Activated T-cell treated with anti-CD3 and anti-CD28 coated beads, Interleukin-2, amount 50 U/mL, for 1 hour (primary cell): ENCODE measurements around the gene BIN1.

Source experiments
- DNase-seq: peaks from one replicate; pipeline ENCODE4 v3.0.0-alpha.2; 2020

BIN1 gene

DNA sequence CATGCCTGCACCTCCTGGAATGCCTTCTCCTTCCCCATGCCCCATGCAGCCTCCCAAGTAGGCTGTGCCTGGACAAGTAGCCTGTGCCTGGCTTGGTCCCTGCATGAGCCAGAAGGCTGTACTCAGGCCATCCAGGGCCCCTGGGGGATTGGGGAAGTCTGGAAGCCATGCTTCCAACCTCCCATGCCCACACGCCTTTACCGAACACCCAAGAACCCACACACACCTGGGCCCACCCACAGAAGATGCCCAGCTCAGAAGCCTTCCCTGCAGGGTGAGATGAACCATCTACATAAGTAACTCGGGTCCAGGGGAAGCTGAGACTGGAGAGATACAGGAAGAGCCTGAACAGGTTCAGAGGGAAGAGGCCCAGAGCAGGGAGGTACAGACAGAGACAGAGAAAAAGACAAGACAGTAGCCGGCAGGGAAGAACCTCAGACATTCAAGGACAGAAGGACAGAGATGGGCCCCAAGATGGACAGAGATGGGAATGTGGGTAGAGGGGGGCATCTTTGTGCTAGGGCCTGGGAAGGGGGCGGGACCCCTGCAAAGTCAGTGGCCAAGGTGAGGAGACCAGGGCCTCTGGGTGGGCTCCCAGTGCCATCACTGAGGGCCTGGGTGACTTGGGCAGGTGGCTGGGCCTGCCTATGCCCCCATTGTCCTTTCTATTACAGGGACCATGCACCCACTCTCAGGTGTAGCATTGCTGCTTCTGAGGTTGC, 4.3 kb downstream of the BIN1 start:
- DNase-seq: no peak

DNA sequence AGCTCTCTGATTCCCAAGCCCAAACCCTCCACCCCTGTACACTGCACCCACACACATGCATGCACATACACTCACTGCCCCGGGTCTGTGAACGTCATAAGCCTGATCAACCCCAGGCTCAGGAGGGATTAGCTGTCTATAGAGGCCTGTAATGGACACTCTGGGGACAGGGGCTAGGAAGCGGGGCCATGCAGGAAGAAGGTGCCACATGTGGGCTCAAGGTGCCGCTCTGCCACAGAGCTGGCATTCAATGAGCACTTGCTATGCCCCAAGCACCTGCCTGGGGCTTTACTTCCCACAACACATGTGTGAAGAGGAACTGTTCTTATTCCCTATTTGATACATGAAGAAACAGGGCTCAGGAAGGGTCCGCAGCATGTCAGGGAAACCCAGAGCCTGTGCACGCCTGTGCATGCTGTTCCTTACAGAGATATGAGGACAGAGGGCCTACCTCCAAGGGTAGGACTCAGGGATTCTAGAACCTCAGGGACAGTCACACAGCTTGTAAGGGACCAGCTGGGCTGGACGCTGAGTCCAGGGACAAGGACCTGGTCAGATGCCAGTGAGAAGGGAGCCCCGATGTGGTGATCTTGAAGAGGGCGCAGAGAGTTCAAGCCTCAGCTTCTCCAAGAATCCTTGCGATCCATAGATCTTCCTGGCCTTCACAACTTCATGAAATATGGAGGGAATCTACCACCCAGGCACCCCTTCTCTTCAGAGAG, 5.0 kb downstream of the BIN1 start:
- no peak for DNase-seq

DNA sequence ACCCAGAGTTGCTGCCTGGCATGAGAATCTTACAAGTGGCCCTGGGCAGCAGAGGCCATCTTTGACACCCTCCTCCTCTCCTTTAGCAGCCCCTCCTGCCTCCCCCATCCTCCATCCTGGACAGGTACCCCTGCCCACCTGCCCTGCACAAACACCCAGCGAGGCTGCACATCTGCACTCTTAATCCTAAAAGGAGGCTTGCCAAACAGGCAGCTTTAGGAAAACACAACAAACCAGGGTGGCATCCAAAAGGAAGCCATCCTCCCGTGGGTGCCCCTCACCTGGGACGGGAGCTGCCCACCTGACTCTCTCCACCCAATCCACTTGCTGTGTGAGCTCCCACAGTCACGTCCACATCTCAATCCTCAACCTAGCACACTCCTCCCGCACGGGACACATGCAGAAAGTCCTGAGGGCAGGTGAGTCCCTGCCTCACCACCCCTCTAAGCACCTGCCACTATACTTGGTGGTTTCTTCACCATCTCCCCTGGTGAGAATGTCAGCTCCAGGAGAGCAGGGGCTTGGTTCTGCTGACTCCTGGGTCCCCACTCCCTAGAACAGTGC, 5.8 kb downstream of the BIN1 start:
- DNase-seq: peak; percentile 16

DNA sequence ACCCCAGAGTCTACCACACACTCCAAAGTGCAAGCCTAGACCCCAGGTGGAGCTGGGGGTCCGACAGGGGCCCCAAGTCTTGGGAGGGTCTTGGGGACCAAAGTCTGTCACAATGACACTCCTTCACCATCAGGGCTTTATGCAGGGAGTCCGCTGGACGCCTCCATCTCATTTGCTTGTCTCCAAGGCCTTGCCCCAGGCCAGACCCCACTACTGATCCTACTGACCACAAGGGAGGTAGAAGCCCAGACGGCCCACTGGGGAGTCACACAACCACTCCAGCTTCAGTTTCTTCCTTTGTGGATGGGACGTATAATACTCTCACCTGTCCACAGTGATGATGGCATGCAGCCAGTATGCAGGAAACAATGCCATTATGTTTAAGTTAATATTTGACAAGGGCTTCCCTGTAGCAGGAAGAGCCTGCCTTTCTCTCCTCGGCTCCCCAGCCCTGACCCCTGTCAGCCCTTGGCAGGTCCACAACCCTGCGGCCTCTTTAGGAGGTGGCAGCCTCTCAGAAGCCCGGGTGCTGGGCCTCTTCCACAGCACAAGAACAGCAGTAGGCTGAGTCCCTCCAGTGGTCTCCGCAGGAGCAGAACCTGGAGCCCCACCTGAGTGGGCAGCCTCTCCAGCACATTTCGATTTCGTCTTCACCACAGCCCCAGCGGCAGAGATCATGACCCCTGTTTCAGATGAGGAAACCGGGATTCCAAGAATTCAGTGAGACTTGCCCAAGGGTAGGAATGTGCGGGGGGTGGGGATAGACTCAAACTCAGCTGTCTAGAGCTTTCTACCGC, 6.5 kb downstream of the BIN1 start:
- peak; percentile 13 for DNase-seq

DNA sequence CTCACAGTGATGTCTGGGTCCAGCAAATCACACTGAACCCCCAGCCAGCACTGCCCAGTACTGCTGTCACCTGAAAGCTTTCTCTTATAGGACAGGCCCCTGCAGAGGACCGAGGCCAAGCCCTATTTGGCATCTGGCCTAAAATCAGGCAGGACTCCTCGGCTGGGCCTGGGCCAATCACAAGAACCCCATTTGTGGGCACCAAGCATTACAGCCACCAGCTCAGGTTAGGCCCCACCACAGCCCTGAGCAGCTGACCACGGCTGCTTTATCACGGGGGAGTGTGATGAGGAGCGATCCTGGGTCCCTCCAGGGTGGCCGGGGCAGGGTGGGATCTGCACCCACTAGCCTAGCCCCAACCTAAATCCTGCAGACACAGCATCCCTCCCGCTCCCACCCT, 8.2 kb downstream of the BIN1 start:
- DNase-seq: no peak

DNA sequence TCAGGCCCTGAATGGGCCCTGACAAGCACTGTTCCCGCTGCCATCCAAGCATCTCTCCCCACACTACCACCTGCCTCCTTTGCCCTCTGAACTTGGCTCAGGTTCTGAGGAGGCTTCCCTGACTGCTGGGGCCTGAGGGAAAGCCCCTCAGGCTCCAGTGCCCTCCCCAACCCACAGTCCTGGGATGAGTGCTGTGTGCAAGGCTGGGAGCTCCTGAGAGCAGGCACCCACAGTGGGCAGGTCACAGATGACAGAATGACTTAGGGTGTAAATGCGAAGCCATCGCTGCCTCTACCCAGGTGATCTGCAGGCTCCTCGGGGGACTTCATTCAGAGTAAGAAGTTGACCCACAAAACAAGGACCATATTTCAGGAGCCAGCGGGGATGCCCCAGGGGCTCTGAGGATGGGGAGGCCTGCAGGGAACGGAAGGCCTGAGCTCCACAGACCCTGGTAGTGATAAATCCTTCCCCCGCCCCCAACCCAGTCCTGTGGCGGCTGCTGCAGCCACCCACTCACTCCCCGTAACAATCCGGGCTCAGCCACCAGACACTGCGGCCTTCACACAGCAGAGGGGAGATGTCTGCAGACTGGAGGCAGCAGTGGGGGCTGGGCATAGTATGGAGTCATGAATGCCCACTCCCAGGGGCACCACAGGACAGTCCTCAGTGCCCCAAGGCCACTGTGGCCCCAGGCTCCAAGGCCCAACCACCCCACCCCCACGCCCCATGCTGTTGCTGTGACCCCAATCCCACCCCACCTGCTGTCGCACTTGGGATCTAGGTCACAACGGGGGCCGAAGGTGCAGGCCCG, 8.9 kb downstream of the BIN1 start:
- DNase-seq: no peak

DNA sequence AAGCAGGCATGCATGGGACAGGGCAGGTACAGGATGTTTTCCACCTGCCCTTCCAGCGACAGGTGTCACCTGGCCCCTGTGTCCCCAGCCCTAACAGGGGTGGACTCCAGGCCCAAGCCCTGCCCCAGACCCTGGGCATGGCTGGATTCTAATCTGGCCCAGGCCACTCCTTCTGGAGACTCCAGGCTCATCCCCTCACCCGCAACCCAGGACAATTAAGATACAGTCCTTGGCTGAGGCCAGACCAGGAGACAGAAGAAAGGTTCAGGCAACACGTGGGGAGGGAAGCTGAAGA, 9.5 kb downstream of the BIN1 start:
- no peak for DNase-seq

DNA sequence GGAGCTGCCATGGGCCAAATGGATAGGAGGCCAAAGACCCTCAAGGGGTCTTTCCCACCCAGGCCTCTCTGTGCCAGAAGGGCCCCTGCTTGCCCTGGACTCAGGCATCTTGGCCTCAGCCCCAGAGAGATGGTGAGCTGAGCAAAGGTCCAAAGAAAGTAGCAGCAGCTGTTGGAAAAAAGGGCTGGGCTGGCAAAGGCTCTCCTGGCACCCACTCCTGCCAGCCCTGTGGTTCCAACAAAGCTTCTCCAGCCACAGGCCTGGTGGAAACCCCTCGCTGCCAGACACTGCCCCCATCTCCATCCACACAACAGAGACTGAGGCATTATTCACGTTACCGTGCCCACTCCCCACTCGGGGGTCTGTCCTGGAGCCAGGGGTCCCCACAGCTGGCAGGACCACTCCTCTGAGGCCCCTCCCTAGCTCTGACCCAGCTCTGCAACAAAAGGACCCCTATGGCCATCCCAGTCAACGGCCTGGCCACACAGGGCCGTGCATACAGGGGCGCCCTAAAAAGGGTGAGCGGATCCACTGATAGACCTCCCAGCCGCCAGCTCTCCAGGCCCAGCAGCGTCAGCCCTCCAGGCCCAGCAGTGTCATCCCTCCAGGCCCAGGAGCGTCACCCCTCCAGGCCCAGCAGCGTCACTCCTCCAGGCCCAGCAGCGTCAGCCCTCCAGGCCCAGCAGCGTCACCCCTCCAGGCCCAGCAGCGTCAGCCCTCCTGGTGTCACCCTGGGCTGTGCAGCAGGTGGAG, 10.1 kb downstream of the BIN1 start:
- no peak for DNase-seq

DNA sequence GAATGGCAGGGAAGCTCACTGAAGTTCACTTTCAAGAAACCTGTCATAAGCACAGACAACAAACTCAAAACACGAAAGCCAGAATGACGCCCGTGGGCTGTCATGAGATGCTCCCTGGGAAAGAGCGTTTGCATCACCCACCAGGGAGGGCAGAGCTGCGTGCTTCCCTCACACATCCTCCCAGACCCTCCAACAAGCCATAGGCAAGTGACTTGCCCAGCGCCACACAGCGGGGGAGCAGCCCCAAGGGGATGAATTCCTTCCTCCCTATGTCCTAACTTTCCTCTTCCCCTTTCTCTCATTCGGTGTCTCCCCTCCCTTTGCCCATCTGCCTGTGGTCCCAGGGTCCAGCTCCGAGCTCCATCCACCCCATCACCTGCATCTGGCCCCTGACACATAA, 10.7 kb downstream of the BIN1 start:
- no peak for DNase-seq

DNA sequence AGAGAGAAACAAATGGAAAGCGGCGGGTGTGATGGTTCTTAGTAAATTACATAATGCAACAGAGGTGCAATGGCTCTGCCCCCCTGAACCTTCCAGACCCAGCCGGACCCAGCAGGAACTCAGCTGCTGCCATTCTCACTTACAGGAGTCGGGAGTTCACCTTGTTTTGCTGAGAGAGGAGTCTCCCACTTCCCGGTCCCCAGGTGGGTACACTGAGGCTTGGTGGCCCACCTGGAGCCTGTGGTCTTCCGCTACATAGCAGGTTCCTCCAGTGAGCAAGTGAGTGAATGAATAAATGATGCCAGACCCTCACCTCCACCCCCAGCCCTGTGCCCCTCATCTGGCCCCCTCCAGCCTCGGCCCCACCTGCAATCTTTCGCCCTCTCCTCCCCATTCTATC, 11.2 kb downstream of the BIN1 start:
- DNase-seq: no peak

DNA sequence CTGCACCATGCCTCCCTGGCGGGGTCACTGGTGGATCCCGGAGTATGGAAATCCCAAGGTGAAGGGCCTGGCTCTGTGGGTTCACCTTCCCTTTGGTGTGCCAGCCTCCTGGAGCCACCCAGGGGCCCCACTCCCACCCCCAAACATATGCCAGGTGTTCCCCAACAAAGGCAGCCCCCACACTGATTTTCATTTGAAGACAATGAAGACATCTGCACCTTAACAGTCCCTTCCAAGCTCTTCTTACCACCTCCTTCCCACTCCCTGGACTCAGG, 11.7 kb downstream of the BIN1 start:
- DNase-seq: no peak

DNA sequence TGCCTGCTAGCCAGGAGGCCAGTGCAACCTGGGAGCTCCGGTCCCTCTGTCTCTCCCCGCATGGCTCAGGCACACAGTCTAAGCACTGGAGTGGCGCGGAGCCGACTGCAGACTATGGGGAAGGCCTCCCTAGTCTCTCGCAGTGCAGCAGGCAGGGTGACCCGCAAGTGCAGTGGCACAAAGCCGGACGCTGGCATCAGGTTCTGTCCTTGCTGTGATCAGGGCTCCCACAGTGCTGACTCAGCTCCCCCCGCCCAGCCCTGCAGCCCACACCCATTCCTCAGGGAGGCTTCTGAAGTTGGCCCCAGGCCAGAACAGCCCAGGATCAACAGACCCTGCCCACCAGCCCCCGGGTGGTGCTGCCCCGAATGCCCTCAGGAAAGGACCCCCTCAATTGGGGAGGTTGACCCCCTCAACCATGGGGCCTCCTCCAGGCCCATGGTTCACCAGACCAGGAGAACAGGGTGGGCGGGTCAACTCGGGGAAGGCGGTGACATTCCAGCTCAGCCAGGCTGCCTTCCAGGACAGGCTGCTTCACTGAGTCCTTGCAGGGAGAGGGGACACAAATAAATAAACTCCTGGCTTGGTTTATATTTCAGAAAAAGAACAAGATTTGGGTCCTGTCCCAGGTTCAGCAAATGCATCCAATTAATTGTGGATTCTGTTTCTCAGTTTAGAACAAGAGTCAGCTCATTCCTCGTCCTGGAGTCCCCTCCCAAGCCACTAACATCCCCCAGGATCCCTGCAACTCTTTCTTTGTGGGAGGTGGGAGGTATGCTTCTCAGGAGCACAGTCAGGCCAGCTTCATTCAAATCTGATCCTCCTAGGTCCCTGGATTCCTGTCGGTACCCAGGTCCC, 12.2 kb downstream of the BIN1 start:
- no peak for DNase-seq

DNA sequence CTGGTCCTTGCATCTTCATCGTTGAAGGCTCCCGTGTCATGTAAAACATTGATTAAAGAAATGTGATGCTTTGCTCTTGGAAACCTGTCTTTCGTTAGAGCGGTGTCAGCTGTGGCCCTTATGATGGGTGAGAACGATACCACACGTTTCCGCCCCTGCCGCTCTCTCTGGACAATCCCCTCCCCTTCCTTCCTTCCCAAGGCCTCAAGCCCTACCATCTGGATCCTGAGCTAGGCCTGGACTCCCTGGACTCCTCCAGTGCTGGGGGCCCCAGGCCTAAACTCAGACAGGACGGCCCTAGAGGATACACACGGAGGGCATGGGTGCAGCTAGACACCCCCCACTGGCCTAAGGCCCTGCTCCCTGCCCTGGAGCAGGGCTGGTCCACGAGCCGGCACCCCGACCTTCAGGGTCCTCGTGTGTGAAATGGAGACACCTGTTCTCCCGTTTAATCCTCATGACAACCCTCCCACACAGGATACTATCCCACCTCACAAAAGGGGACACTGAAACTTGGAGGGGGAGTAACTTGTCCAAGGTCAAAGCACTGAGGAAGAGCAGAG, 13.2 kb downstream of the BIN1 start:
- no peak for DNase-seq

DNA sequence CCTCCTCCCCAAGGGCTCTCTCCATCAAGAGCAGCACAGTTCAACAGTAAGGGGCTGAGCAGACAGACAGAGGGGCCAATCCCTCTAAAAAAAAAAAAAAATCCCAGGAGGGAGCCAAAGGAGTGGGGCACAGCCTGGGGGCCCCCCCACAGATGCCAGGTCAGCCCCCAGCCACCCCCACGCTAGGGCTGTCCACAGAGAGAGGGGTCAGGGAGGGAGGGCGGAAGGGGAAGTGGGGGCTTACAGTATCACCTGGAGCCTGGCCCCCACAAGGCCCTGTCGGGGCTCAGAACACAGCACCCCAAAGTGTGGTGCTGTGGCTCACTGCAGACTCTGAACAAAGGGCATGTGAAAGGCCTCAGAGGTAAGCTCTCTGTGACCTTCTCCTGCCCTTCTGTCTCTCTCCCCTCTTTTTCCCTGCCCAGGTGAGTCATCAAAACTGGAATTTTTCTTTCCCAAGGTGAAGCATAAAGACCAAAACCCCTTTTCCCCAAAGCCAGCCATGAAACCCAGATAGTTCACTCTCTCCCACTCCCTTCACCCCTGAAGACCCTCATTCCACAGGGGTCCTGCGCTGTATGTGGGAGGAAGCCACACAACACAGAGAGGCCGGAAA, 13.9 kb downstream of the BIN1 start:
- DNase-seq: no peak

DNA sequence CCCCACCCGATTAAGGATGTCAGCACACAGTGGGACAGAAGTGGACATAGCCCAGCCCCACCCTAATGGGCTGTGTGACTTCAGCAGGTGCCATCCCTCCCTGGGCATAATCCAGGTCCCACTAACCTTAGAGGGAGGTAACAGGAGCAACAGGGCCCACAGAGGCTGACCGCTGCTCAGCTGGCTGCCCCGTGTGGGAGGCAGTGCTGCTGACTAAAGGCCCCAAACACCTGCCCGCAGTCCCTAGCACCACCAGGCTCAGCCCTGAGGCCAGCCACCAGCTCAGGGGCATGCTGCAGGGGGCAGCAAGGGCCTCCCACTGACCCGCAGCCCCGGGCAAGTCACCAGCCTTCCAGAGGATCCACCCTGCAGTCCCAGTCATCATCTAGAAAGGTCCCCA, 14.6 kb downstream of the BIN1 start:
- DNase-seq: no peak

DNA sequence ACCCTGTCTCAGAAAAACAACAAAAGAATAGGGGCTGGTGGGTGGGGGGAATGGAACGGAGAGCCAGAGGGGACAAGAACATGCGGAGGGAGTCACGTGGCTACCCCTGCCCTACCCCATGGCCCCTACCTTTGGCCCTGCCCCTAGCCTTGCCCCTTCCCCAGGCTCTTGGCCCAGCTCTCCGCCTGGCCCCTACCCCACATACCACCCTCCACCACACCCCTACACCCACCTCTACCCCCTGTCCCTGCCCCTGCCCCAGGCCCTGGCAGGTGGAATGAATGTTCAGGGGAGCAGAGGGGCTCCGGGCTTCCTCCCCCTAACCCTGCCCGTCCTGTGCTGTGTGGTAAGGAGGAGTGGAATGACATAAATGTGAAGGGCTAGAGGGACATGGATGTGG, 15.1 kb downstream of the BIN1 start:
- DNase-seq: no peak

DNA sequence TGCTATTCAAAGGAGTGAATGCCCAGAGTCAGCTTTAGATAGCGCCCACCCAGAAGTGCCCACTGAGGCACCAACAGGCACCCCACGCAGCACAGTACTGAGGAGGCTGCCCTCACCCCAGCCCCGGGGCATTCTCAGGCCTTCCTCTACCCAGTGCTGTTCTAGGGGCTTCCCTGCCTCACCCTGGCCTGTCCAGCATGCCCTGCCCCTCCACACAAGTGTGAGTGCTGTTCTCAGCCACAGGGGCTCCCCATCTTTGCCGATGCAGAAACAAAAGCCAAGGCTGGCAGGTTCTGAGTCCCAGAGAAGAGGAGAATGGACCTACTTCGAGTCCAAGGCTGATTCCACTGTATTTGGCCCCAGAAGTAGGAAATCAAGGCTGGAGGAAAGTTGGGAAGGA, 15.8 kb downstream of the BIN1 start:
- DNase-seq: no peak

DNA sequence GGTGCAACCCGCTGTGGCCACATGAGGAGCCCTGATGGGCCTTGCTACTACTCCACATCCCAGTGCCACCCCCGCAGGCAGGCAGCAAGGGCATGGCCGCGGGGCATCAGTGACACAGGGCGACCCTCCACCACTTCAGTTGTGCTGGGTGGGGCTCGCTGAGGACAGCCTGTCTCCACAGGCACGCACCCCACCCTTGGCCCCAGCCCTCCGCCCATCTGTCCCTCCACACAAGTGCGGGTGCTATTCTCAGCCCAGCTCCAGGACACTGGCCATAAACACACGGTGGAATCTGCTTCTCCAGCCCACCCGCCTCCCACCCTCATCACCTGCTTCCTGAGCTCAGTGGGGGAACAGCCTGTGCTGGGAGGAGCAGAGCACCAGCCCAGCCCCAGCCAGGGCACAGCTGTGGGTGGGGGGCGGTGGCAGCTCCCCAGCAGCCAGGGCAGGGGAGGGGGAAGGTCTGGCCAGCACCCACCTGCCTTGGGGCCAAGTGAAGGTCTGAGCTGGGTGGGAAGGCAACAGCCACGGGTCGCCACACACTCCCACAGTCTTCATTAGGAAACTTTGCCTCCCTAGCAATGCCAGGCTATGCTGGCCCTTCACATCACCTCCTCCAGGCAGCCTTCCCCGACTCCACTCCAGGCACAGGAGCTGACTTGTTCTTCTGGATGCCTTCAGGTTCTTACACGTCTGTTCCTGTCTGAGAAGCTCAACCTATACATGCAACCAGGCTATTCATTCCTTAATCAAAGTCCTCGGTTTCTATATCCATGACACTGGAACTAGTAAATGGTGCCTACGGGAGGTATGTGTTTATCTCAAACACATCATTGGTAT, 16.5 kb downstream of the BIN1 start:
- DNase-seq: no peak

DNA sequence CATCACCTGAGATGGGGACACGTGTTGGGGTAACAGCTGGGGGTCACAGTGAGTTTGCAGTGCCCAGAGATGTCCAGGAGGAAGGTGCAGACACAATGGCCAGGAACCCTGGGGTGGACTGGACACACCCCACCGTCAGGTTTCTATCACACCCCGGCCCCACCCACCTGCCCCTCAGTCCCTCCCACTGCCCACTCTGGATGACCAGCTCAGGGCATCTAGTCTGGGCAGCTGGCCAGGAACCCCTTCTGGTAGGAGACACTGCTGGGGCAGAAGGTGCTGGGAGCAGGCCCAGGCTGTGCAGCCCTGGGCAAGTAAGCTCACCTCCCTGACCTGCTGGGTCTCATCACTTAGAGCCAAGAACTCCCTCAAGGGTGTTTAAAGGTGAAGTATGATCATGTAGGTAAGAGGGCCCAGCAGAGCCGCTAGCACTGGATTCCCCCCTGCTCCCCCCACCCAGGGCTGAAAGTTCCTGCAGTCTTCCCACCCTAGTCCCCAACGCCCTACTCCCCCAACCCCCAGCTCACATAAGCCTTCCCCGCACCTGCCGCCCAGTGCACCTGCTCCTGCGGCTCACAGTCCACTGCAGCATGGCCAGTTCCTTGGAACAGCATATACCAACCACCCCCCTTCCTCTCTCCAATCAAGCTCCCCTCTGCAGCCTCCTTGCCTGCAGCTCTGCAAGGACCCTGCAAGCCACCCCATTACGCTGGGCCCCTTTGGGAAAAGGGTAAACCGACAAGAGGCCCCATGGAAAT, 17.3 kb downstream of the BIN1 start:
- no peak for DNase-seq
